Liver (tissue), 3 donors: ENCODE measurements around the gene IFIT5.

Experiments used
- CTCF ChIP-seq: fragments of 150-350 bp; IDR thresholded peaks from 2 replicates; pipeline ENCODE4 v1.5.1; 2017; ENCODE audit warnings: improper control_type of control experiment, low read depth, low read length; ENCODE audit not compliant: missing input control
- GABPA ChIP-seq, 2 donors: IDR thresholded peaks in 1 of 2; conservative IDR thresholded peaks in 1 of 2; 2 replicates each; pipeline ENCODE4 v1.6.1; 2016; ENCODE audit warnings: antibody characterized with exemption in 2 of 2, mild to moderate bottlenecking in 1 of 2, moderate library complexity in 1 of 2
- JUND ChIP-seq, 2 donors: IDR thresholded peaks; 2 replicates each; pipeline ENCODE4 v1.6.1; 2016; ENCODE audit warnings: antibody characterized with exemption in 2 of 2
- RAD21 ChIP-seq, 2 donors: IDR thresholded peaks; 2 replicates each; pipeline ENCODE4 v1.6.1; 2016; ENCODE audit warnings: antibody characterized with exemption in 2 of 2, mild to moderate bottlenecking in 2 of 2
- SP1 ChIP-seq: IDR thresholded peaks from 2 replicates; pipeline ENCODE4 v1.6.1; 2018; ENCODE audit warnings: antibody characterized with exemption, mild to moderate bottlenecking
- YY1 ChIP-seq: IDR thresholded peaks from 2 replicates; pipeline ENCODE4 v1.6.1; 2016; ENCODE audit warnings: antibody characterized with exemption, mild to moderate bottlenecking
- TF ChIP-seq, protein P1 (sequence below): IDR thresholded peaks from 2 replicates; pipeline ENCODE4 v1.6.1; 2016; ENCODE audit warnings: antibody characterized with exemption
- TF ChIP-seq, protein P2 (sequence below): IDR thresholded peaks from 2 replicates; pipeline ENCODE4 v1.6.1; 2016; ENCODE audit warnings: antibody characterized with exemption, mild to moderate bottlenecking
- TF ChIP-seq, protein P3 (sequence below): IDR thresholded peaks from 2 replicates; pipeline ENCODE4 v1.6.1; 2016; ENCODE audit warnings: antibody characterized with exemption
- donor health status: healthy.
- donor health status: healthy.

DNA sequence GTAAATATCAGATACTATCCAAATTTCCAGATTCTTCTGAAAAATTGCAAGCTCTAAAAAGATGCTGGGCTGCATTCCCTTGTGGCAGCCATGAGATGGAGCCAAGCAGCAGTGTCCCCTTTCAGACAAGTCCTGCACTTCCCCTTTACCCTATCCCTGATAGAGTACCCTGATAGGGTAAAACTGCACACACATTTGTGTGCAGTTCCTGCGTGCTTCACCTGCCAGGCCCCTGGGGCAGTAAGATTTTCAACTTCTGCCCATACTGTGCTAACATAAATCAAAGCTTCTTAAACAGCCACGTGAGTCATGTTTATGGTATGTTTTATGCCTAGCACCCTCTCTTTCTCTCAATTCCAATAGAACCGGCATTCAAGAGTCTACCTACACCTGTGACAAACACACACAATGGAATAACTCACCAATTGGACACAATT lies 52.2 kb downstream of the IFIT5 start:
- peak; percentile 74 for TF ChIP-seq CTCF
- no peak for TF ChIP-seq SP1
- peak; percentile 91 to 96 for TF ChIP-seq RAD21 (IDR thresholded peaks at IDR 0.05)
- TF ChIP-seq, protein P1, sequence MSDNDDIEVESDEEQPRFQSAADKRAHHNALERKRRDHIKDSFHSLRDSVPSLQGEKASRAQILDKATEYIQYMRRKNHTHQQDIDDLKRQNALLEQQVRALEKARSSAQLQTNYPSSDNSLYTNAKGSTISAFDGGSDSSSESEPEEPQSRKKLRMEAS: no peak
- no peak for TF ChIP-seq JUND (IDR thresholded peaks at IDR 0.05)
- TF ChIP-seq, protein P2, sequence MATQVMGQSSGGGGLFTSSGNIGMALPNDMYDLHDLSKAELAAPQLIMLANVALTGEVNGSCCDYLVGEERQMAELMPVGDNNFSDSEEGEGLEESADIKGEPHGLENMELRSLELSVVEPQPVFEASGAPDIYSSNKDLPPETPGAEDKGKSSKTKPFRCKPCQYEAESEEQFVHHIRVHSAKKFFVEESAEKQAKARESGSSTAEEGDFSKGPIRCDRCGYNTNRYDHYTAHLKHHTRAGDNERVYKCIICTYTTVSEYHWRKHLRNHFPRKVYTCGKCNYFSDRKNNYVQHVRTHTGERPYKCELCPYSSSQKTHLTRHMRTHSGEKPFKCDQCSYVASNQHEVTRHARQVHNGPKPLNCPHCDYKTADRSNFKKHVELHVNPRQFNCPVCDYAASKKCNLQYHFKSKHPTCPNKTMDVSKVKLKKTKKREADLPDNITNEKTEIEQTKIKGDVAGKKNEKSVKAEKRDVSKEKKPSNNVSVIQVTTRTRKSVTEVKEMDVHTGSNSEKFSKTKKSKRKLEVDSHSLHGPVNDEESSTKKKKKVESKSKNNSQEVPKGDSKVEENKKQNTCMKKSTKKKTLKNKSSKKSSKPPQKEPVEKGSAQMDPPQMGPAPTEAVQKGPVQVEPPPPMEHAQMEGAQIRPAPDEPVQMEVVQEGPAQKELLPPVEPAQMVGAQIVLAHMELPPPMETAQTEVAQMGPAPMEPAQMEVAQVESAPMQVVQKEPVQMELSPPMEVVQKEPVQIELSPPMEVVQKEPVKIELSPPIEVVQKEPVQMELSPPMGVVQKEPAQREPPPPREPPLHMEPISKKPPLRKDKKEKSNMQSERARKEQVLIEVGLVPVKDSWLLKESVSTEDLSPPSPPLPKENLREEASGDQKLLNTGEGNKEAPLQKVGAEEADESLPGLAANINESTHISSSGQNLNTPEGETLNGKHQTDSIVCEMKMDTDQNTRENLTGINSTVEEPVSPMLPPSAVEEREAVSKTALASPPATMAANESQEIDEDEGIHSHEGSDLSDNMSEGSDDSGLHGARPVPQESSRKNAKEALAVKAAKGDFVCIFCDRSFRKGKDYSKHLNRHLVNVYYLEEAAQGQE: no peak
- TF ChIP-seq, protein P3, sequence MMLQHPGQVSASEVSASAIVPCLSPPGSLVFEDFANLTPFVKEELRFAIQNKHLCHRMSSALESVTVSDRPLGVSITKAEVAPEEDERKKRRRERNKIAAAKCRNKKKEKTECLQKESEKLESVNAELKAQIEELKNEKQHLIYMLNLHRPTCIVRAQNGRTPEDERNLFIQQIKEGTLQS: no peak
- no peak for TF ChIP-seq GABPA (IDR thresholded peaks at IDR 0.05 in 1 of 2, conservative IDR thresholded peaks at IDR 0.05 in 1 of 2)
- no peak for TF ChIP-seq YY1
